Neural progenitor cell (in vitro differentiated cells): ENCODE measurements around the gene WWOX. TPM values are rescaled to one million over a fixed set of nuclear protein-coding genes. Genes with fewer than 3 reads are reported as not detected.

ENCODE experiments used
- DNase-seq: peaks from one replicate; pipeline ENCODE4 v3.0.0-alpha.2; 2016; ENCODE audit warnings: low spot score
- H2AFZ ChIP-seq: fragments of 200-600 bp; sonication (generic); replicated peaks from 2 replicates; pipeline ENCODE4 v1.6.1; 2016; ENCODE audit warnings: antibody characterized with exemption
- H3F3A ChIP-seq: fragments of 200-600 bp; sonication (generic); 2 replicates; pipeline ENCODE4 v1.6.1; 2016; ENCODE audit warnings: antibody characterized with exemption, low read depth
- H3K27ac ChIP-seq: fragments of 200-600 bp; sonication (generic); 2 replicates; pipeline ENCODE4 v1.5.1; 2016; ENCODE audit warnings: mild to moderate bottlenecking
- H3K27me3 ChIP-seq: fragments of 200-600 bp; sonication (generic); 2 replicates; pipeline ENCODE4 v1.6.1; 2016; ENCODE audit warnings: mild to moderate bottlenecking, moderate library complexity
- H3K36me3 ChIP-seq: fragments of 200-600 bp; sonication (generic); 2 replicates; pipeline ENCODE4 v1.5.1; 2016
- H3K4me1 ChIP-seq: fragments of 200-600 bp; sonication (generic); 2 replicates; pipeline ENCODE4 v1.6.1; 2016; ENCODE audit warnings: mixed run types
- H3K4me2 ChIP-seq: fragments of 200-600 bp; sonication (generic); 2 replicates; pipeline ENCODE4 v1.6.1; 2016
- H3K4me3 ChIP-seq: fragments of 200-600 bp; sonication (generic); 2 replicates; pipeline ENCODE4 v1.5.1; 2016
- H3K79me2 ChIP-seq: fragments of 200-600 bp; sonication (generic); 2 replicates; pipeline ENCODE4 v1.6.1; 2016; ENCODE audit warnings: low read depth
- H3K9ac ChIP-seq: fragments of 200-600 bp; sonication (generic); 2 replicates; pipeline ENCODE4 v1.6.1; 2016
- H3K9me3 ChIP-seq: fragments of 200-600 bp; sonication (generic); 2 replicates; pipeline ENCODE4 v1.5.1; 2016; ENCODE audit warnings: low read depth
- H4K20me1 ChIP-seq: fragments of 200-600 bp; sonication (generic); 2 replicates; pipeline ENCODE4 v1.6.1; 2016; ENCODE audit warnings: low read depth
- H3K27ac Mint-ChIP-seq: 3 replicates; pipeline ENCODE4 v1.8.0; 2021; ENCODE audit warnings: mixed read lengths
- H3K27me3 Mint-ChIP-seq: 2 replicates; pipeline ENCODE4 v1.8.0; 2022; ENCODE audit warnings: low read depth, mild to moderate bottlenecking, inconsistent platforms, moderate library complexity, mixed read lengths; ENCODE audit not compliant: insufficient read depth
- H3K36me3 Mint-ChIP-seq: 3 replicates; pipeline ENCODE4 v1.8.0; 2021; ENCODE audit warnings: mixed read lengths
- H3K4me1 Mint-ChIP-seq: 3 replicates; pipeline ENCODE4 v1.8.0; 2021; ENCODE audit warnings: mixed read lengths
- H3K4me3 Mint-ChIP-seq: 3 replicates; pipeline ENCODE4 v1.8.0; 2021; ENCODE audit warnings: mild to moderate bottlenecking, moderate library complexity, mixed read lengths
- H3K9me3 Mint-ChIP-seq: 3 replicates; pipeline ENCODE4 v1.8.0; 2020; ENCODE audit warnings: mixed read lengths
- EZH2 ChIP-seq: fragments of 200-600 bp; sonication (generic); IDR thresholded peaks from 2 replicates; pipeline ENCODE4 v1.6.1; 2017; ENCODE audit warnings: antibody characterized with exemption, mild to moderate bottlenecking, moderate library complexity
- EZH2phosphoT487 ChIP-seq: fragments of 200-600 bp; sonication (generic); IDR thresholded peaks from 2 replicates; pipeline ENCODE4 v1.6.1; 2017; ENCODE audit warnings: antibody characterized with exemption
- total RNA-seq: library from RNA; depleted of rRNA; stranded (reverse); fragments of >200 nt; gene quantifications from 2 replicates; pipeline ENCODE4 v1.2.3, GENCODE V29; 2015; ENCODE audit warnings: low replicate concordance
- TF ChIP-seq, protein P1 (sequence below): fragments of 200-600 bp; sonication (generic); IDR thresholded peaks from 2 replicates; pipeline ENCODE4 v1.5.1; 2017; ENCODE audit warnings: antibody characterized with exemption, mild to moderate bottlenecking

Gene WWOX
- total RNA-seq, 1 donor from 2014 or later, result 63.7 TPM

DNA sequence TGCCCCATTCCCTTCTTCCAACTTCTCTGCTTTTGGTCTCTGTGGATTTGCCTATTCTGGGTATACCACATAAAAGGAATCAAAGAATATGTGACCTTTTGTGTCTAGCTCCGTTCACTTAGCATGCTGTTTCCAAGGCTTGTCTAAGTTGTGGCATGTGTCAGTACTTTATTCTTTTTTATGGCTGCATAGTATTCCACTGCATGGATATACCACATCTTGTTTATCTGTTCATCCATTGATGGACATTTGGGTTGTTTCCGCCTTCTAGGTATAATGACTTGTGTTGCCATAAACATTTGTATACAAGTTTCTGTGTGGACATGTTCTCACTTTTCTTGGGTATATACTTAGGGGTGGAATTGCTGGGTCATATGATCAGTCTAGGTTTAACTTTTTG lies 1068.4 kb downstream of the WWOX start:
- no peaks in the 10 kb centered on the region for H3K9me3 ChIP-seq
- peaks cover 36% of the 10 kb centered on the region for H3K4me1 Mint-ChIP-seq

DNA sequence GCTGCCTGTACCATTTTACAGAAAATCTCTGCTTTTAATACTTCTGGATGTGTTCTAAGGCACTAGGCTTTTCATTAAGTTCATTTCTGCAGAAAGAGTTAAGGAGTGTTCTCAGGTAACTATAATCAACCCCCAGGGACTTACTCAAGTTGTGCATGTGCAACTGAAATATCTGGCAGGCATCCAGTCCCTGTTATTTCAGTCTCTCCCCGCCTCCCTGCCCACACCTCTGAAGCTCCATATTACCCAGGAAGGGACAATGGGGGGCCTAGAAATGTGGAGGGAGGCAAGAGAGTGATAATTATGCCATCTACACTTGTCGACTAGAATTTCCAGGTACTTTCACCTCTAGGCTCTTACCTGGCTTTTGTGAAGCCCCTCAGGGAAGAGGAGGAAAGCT lies 1068.9 kb downstream of the WWOX start:
- TF ChIP-seq EZH2phosphoT487 (no peak), EZH2 (no peak)
- TF ChIP-seq, protein P1, sequence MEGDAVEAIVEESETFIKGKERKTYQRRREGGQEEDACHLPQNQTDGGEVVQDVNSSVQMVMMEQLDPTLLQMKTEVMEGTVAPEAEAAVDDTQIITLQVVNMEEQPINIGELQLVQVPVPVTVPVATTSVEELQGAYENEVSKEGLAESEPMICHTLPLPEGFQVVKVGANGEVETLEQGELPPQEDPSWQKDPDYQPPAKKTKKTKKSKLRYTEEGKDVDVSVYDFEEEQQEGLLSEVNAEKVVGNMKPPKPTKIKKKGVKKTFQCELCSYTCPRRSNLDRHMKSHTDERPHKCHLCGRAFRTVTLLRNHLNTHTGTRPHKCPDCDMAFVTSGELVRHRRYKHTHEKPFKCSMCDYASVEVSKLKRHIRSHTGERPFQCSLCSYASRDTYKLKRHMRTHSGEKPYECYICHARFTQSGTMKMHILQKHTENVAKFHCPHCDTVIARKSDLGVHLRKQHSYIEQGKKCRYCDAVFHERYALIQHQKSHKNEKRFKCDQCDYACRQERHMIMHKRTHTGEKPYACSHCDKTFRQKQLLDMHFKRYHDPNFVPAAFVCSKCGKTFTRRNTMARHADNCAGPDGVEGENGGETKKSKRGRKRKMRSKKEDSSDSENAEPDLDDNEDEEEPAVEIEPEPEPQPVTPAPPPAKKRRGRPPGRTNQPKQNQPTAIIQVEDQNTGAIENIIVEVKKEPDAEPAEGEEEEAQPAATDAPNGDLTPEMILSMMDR, result no peak
- no peak overlapping the region for H3K27ac Mint-ChIP-seq
- H3K4me1 Mint-ChIP-seq, result peaks cover 36% of the 10 kb centered on the region
- H3K9ac ChIP-seq, result no peak overlapping the region
- H3K36me3 Mint-ChIP-seq, result peaks cover 1% of the 10 kb centered on the region
- no peaks in the 10 kb centered on the region for H3K36me3 ChIP-seq
- H3K9me3 ChIP-seq, result no peaks in the 10 kb centered on the region
- no peak overlapping the region for H3K4me3 Mint-ChIP-seq
- H3K9me3 Mint-ChIP-seq, result peaks cover 12% of the 10 kb centered on the region
- no peaks in the 10 kb centered on the region for H3K27me3 ChIP-seq
- no peak overlapping the region for H3K4me3 ChIP-seq
- H2AFZ ChIP-seq, result no peak overlapping the region
- no peaks in the 10 kb centered on the region for H3K79me2 ChIP-seq
- no peaks in the 10 kb centered on the region for H4K20me1 ChIP-seq
- peaks cover 32% of the 10 kb centered on the region for H3K4me1 ChIP-seq
- no peak for DNase-seq
- H3K27ac ChIP-seq, result no peak overlapping the region
- no peaks in the 10 kb centered on the region for H3K27me3 Mint-ChIP-seq
- peaks cover 19% of the 10 kb centered on the region for H3F3A ChIP-seq
- no peak overlapping the region for H3K4me2 ChIP-seq

More for the DNA sequence above, 1068.4 kb downstream of the WWOX start:
- no peak overlapping the region for H3K4me3 Mint-ChIP-seq
- H3F3A ChIP-seq, result peaks cover 19% of the 10 kb centered on the region
- no peak overlapping the region for H3K27ac ChIP-seq
- no peak for DNase-seq
- H3K4me1 ChIP-seq, result peaks cover 32% of the 10 kb centered on the region
- H3K27me3 ChIP-seq, result no peaks in the 10 kb centered on the region
- H3K4me3 ChIP-seq, result no peak overlapping the region
- H3K27ac Mint-ChIP-seq, result no peak overlapping the region
- no peaks in the 10 kb centered on the region for H3K27me3 Mint-ChIP-seq
- H3K9ac ChIP-seq, result no peak overlapping the region
- H3K36me3 ChIP-seq, result no peaks in the 10 kb centered on the region
- peaks cover 12% of the 10 kb centered on the region for H3K9me3 Mint-ChIP-seq
- peaks cover 1% of the 10 kb centered on the region for H3K36me3 Mint-ChIP-seq
- H2AFZ ChIP-seq, result no peak overlapping the region
- H4K20me1 ChIP-seq, result no peaks in the 10 kb centered on the region
- no peak overlapping the region for H3K4me2 ChIP-seq
- no peaks in the 10 kb centered on the region for H3K79me2 ChIP-seq
- TF ChIP-seq EZH2, result no peak

DNA sequence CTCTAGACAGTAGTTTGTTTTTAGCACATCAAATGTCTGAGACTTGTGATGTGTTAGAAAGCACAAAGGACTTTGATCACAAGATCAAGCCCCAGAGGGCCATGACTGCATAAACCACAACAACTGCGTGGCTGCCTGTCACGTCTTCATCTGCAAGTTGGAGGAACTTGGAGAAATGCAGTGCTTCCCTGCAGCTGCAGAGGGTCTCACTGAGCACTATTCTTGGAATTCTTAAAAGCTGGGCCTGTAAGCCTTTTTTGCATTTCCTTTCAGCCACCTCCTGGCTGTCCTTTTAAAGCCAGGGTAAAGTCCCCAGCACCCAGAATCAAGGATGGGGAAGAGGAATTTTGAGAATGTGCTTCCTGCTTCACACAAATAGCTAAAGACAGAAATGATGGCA lies 1069.8 kb downstream of the WWOX start:
- H3K4me3 ChIP-seq, result no peak overlapping the region
- H3K27me3 ChIP-seq, result no peaks in the 10 kb centered on the region
- H3K9ac ChIP-seq, result no peak overlapping the region
- no peaks in the 10 kb centered on the region for H4K20me1 ChIP-seq
- no peaks in the 10 kb centered on the region for H3K27me3 Mint-ChIP-seq
- H3K9me3 Mint-ChIP-seq, result peaks cover 12% of the 10 kb centered on the region
- peaks cover 31% of the 10 kb centered on the region for H3K4me1 ChIP-seq
- no peak overlapping the region for H3K27ac Mint-ChIP-seq
- peaks cover 30% of the 10 kb centered on the region for H3K4me1 Mint-ChIP-seq
- no peaks in the 10 kb centered on the region for H3K79me2 ChIP-seq
- peak; percentile 77 for DNase-seq
- H3K9me3 ChIP-seq, result no peaks in the 10 kb centered on the region
- H3K4me2 ChIP-seq, result peak overlapping the region; percentile 44
- peak overlapping the region; percentile 13 for H2AFZ ChIP-seq
- peaks cover 19% of the 10 kb centered on the region for H3F3A ChIP-seq
- H3K36me3 ChIP-seq, result no peaks in the 10 kb centered on the region
- H3K4me3 Mint-ChIP-seq, result no peak overlapping the region
- TF ChIP-seq EZH2, result no peak
- TF ChIP-seq, protein P1, result peak; percentile 28
- H3K27ac ChIP-seq, result no peak overlapping the region
- peaks cover 1% of the 10 kb centered on the region for H3K36me3 Mint-ChIP-seq

DNA sequence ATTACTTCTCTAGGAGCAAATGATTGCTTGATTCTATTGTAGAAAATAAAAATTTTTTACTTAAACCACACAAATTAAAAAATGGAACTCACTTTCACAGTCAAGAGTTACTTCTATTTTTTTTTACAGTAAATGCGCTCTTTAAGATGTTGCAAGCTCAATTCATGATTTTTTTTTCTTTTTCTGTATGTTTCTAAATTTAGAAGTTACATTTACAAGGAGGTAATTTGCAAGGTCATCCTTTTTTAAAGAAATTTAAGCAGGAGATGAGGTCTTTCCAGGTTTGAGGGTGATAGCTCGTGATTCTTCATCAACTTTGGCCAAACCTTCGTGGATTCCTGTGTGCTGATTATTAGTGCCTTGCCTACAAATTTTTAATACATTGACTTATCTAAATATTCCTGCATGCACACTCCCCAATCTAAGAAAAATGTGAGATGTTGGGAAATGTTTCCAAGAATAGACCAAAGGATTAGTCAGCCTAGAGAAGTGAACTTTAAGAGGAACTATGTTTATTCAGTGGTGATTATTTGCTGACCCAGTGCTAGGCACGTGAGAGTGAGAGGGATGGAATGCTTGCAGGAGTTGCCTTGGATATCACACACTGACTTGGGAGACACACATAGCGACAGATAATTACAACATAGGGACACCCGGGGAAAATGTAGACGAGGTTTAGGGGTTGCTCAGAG lies 1071.2 kb downstream of the WWOX start:
- Histone ChIP-seq H2AFZ (no peak overlapping the region), H3K9ac (no peak overlapping the region), H3K4me1 (peaks cover 22% of the 10 kb centered on the region), H4K20me1 (no peaks in the 10 kb centered on the region), H3K27me3 (no peaks in the 10 kb centered on the region), H3K9me3 (no peaks in the 10 kb centered on the region), H3K27ac (no peak overlapping the region), H3K4me2 (no peak overlapping the region), H3K79me2 (no peaks in the 10 kb centered on the region), H3K4me3 (no peak overlapping the region), H3F3A (peaks cover 19% of the 10 kb centered on the region), H3K36me3 (no peaks in the 10 kb centered on the region)
- no peak overlapping the region for H3K27ac Mint-ChIP-seq
- no peak for TF ChIP-seq EZH2
- TF ChIP-seq, protein P1, result no peak
- TF ChIP-seq EZH2phosphoT487, result no peak
- peaks cover 15% of the 10 kb centered on the region for H3K4me1 Mint-ChIP-seq
- H3K27me3 Mint-ChIP-seq, result no peaks in the 10 kb centered on the region
- peaks cover 1% of the 10 kb centered on the region for H3K36me3 Mint-ChIP-seq
- H3K4me3 Mint-ChIP-seq, result no peak overlapping the region
- DNase-seq, result no peak
- H3K9me3 Mint-ChIP-seq, result peaks cover 12% of the 10 kb centered on the region
